ENCODE data around the gene GAB1. TPM values are rescaled to one million over a fixed set of nuclear protein-coding genes. Genes with fewer than 3 reads are reported as not detected.

The GAB1 gene
- total and polyA plus RNA-seq, 2 donors (not counting 1 experiment from before 2014, with no cell fraction given): 4.7 to 10.8 TPM

DNA sequence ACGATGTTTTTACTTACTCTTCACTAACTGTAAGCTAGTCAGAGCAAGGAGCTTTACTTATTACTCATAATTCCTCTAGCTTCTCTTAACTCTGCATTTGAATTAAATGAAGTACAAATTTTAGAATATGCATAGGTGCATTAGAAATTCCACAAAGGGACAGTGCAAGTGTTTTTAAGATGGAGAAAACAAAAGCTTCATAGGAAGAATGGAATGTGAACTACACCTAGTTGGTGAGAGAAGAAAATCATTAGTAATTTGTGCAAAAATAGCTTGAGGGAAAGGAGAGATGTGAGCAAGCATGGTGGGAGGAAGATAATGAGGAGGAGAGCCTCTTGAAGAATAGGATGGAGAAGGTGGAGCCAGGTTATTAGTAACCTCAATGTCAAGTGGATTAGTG, 99.3 kb downstream of the GAB1 start:
- Histone ChIP-seq H3K4me3 (ENCODE audit: control extremely low read depth in 1 of 5, extremely low read depth in 1 of 5, insufficient read depth in 1 of 5, low read depth in 2 of 5, low read length in 4 of 5) (no peak overlapping the region), H3K36me3 (replicated peaks in 1 of 2; ENCODE audit: control extremely low read depth in 1 of 2, control insufficient read depth in 1 of 2, extremely low read depth in 1 of 2, insufficient read depth in 2 of 2, low read length in 1 of 2) (peaks cover 0 to 34% of the 10 kb centered on the region in 2 experiments), H3K9ac (ENCODE audit: low read length) (no peak overlapping the region), H3K27me3 (replicated peaks in 1 of 4; ENCODE audit: control extremely low read depth in 1 of 4, control insufficient read depth in 3 of 4, insufficient read depth in 4 of 4, low read length in 3 of 4) (no peaks in the 10 kb centered on the region), H3K4me1 (ENCODE audit: control insufficient read depth in 2 of 2, insufficient read depth in 2 of 2, low read length in 2 of 2) (no peaks in the 10 kb centered on the region), H4K20me1 (ENCODE audit: control insufficient read depth, insufficient read depth, low read length, poor library complexity, severe bottlenecking) (no peaks in the 10 kb centered on the region), H2AFZ (ENCODE audit: insufficient read depth, low read depth, low read length, poor library complexity, severe bottlenecking) (no peak overlapping the region), H3K79me2 (ENCODE audit: control insufficient read depth, insufficient read depth, low read length) (no peaks in the 10 kb centered on the region), H3K9me3 (ENCODE audit: control extremely low read depth in 1 of 3, control insufficient read depth in 2 of 3, insufficient read depth in 1 of 3, low read length in 2 of 3) (peaks cover 0 to 8% (median 7%) of the 10 kb centered on the region in 3 donors), H3K4me2 (replicated peaks; ENCODE audit: low read depth, low read length, poor library complexity, severe bottlenecking) (no peak overlapping the region), H3K27ac (ENCODE audit: low read length in 2 of 2) (no peak overlapping the region)
- Mint-ChIP-seq H3K4me3 (no peak overlapping the region), H3K27me3 (no peaks in the 10 kb centered on the region), H3K9me3 (ENCODE audit: insufficient read depth) (peaks cover under 1% of the 10 kb centered on the region), H3K27ac (no peak overlapping the region), H3K4me1 (no peaks in the 10 kb centered on the region)
- ATAC-seq (ENCODE audit: low read depth) (no peak), DNase-seq (no peak)
- intact Hi-C loops (cut with micrococcal nuclease): no loop called here
- TF ChIP-seq, protein P1, sequence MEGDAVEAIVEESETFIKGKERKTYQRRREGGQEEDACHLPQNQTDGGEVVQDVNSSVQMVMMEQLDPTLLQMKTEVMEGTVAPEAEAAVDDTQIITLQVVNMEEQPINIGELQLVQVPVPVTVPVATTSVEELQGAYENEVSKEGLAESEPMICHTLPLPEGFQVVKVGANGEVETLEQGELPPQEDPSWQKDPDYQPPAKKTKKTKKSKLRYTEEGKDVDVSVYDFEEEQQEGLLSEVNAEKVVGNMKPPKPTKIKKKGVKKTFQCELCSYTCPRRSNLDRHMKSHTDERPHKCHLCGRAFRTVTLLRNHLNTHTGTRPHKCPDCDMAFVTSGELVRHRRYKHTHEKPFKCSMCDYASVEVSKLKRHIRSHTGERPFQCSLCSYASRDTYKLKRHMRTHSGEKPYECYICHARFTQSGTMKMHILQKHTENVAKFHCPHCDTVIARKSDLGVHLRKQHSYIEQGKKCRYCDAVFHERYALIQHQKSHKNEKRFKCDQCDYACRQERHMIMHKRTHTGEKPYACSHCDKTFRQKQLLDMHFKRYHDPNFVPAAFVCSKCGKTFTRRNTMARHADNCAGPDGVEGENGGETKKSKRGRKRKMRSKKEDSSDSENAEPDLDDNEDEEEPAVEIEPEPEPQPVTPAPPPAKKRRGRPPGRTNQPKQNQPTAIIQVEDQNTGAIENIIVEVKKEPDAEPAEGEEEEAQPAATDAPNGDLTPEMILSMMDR (IDR thresholded peaks at IDR 0.05): no peak
- ChIA-PET CTCF (interaction anchor here (0.9 kb wide), 1 partner anchor 13 kb away, joined by 3 read pairs; no protein-coding TSS in a partner anchor), POLR2A (no interaction called here)
- WGBS (ENCODE audit: insufficient coverage): no CpG with 5 or more reads among the region's 1 CpG

DNA sequence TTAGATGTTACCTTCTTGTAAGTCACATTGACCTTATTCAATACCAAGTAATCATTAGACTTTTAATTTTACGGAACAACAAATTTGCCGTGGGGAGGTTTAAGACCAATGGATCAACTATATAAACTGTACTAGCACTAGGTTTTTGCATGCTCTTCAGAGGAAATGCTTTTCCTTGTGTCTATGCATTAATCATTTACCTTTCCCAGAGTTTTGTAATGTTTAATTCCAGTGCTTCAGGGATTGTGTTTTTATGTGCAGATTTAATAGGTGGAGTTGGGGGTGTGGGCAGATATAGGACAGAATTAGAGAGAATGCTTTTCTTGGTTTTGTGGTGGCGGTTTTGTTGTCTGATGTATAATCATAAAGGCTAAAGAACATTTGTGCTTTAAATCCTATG, 100.8 kb downstream of the GAB1 start:
- H3K4me3 ChIP-seq (ENCODE audit: control extremely low read depth in 1 of 5, extremely low read depth in 1 of 5, insufficient read depth in 1 of 5, low read depth in 2 of 5, low read length in 4 of 5): no peak overlapping the region
- DNase-seq (no peak), ATAC-seq (ENCODE audit: low read depth) (no peak)
- H3K4me1 ChIP-seq (ENCODE audit: control insufficient read depth in 2 of 2, insufficient read depth in 2 of 2, low read length in 2 of 2): no peaks in the 10 kb centered on the region
- no peak overlapping the region for H3K9ac ChIP-seq (ENCODE audit: low read length)
- Mint-ChIP-seq H3K4me3 (no peak overlapping the region), H3K9me3 (ENCODE audit: insufficient read depth) (no peaks in the 10 kb centered on the region), H3K27ac (no peak overlapping the region), H3K27me3 (no peaks in the 10 kb centered on the region), H3K4me1 (no peaks in the 10 kb centered on the region)
- H3K4me2 ChIP-seq (replicated peaks; ENCODE audit: low read depth, low read length, poor library complexity, severe bottlenecking): no peak overlapping the region
- peaks cover 0 to 5% (median 0%) of the 10 kb centered on the region in 3 donors for H3K9me3 ChIP-seq (ENCODE audit: control extremely low read depth in 1 of 3, control insufficient read depth in 2 of 3, insufficient read depth in 1 of 3, low read length in 2 of 3)
- H3K79me2 ChIP-seq (ENCODE audit: control insufficient read depth, insufficient read depth, low read length): no peaks in the 10 kb centered on the region
- H3K36me3 ChIP-seq (replicated peaks in 1 of 2; ENCODE audit: control extremely low read depth in 1 of 2, control insufficient read depth in 1 of 2, extremely low read depth in 1 of 2, insufficient read depth in 2 of 2, low read length in 1 of 2): peaks cover 0 to 35% of the 10 kb centered on the region in 2 experiments
- no peak for TF ChIP-seq EZH2 (IDR thresholded peaks at IDR 0.05; ENCODE audit: borderline replicate concordance, insufficient read depth, low read depth, low read length, poor library complexity, severe bottlenecking)
- TF ChIP-seq, protein P1 (IDR thresholded peaks at IDR 0.05): no peak
- ChIA-PET CTCF (no interaction called here), POLR2A (no interaction called here)
- WGBS (ENCODE audit: insufficient coverage): no CpG with 5 or more reads among the region's 3 CpGs
- no peaks in the 10 kb centered on the region for H3K27me3 ChIP-seq (replicated peaks in 1 of 4; ENCODE audit: control extremely low read depth in 1 of 4, control insufficient read depth in 3 of 4, insufficient read depth in 4 of 4, low read length in 3 of 4)
- no peak overlapping the region for H2AFZ ChIP-seq (ENCODE audit: insufficient read depth, low read depth, low read length, poor library complexity, severe bottlenecking)
- no peaks in the 10 kb centered on the region for H4K20me1 ChIP-seq (ENCODE audit: control insufficient read depth, insufficient read depth, low read length, poor library complexity, severe bottlenecking)
- H3K27ac ChIP-seq (ENCODE audit: low read length in 2 of 2): no peak overlapping the region
- intact Hi-C loops (cut with micrococcal nuclease): no loop called here
